Stomach (tissue), 9 donors: ENCODE data around the gene TNFRSF25. TPM values are rescaled to one million over a fixed set of nuclear protein-coding genes. Genes with fewer than 3 reads are reported as not detected.

Experiments used
- DNase-seq, 2 donors: peaks; one replicate each; pipeline versions ENCODE4 v3.0.0 to v3.0.0-alpha.2; 2013 to 2019
- H3K27ac ChIP-seq, 5 donors: fragments of 200-600 bp in 4 of 5; sonication (generic) in 4 of 5; one replicate each; pipeline ENCODE4 v1.5.1; 2013 to 2019; ENCODE audit warnings: mild to moderate bottlenecking in 1 of 5, moderate library complexity in 1 of 5
- H3K27me3 ChIP-seq, 3 donors: fragments of 200-600 bp; sonication (generic); one replicate each; pipeline ENCODE4 v1.5.1; 2017 to 2019; ENCODE audit warnings: mixed run types in 1 of 3
- H3K36me3 ChIP-seq, 4 donors: fragments of 200-600 bp; sonication (generic); 1 replicate in 3 of 4; 2 replicates in 1 of 4; pipeline ENCODE4 v1.5.1; 2016 to 2019
- H3K4me1 ChIP-seq, 4 donors: fragments of 200-600 bp; sonication (generic); one replicate each; pipeline ENCODE4 v1.5.1; 2016 to 2019
- H3K4me3 ChIP-seq, 4 donors: fragments of 200-600 bp; sonication (generic) in 3 of 4; one replicate each; pipeline ENCODE4 v1.5.1; 2016 to 2019; ENCODE audit warnings: mild to moderate bottlenecking in 1 of 4
- H3K9me3 ChIP-seq, 4 donors: fragments of 200-600 bp; sonication (generic); one replicate each; pipeline ENCODE4 v1.5.1; 2016 to 2019
- EP300 ChIP-seq: sonication (generic); formaldehyde crosslinking; IDR thresholded peaks from one replicate; pipeline ENCODE4 v1.6.1; 2017; ENCODE audit warnings: antibody characterized with exemption
- POLR2A ChIP-seq, 4 donors: fragments of 450-650 bp; IDR thresholded peaks; one replicate each; pipeline ENCODE4 v1.6.1; 2016; ENCODE audit warnings: antibody characterized with exemption in 4 of 4, control low read depth in 2 of 4, mild to moderate bottlenecking in 1 of 4, moderate library complexity in 1 of 4
- POLR2AphosphoS5 ChIP-seq, 3 donors: sonication (generic); formaldehyde crosslinking; IDR thresholded peaks; one replicate each; pipeline ENCODE4 v1.6.1; 2016; ENCODE audit warnings: antibody characterized with exemption in 3 of 3
- WGBS, 5 donors: extraction: QIAGEN DNeasy Blood & Tissue Kit in 3 of 5; methylation state at CpG; one replicate each; pipeline versions ENCODE4 v1.1.5 to v1.1.7; 2013 to 2018; 5-methylcytosine and 5-hydroxymethylcytosine counted together
- intact Hi-C: fragments of 100-400 bp; cut with DNase I; formaldehyde crosslinking; loops from one replicate; pipeline ENCODE4 v1.15.1; 2023; ENCODE audit warnings: low total_unique reads
- polyA plus RNA-seq, 3 donors: library from polyadenylated mRNA; stranded (reverse); fragments of 200-250 nt; gene quantifications; one replicate each; pipeline ENCODE4 v1.2.3, GENCODE V29; 2013
- total RNA-seq, 5 donors: library from RNA; depleted of rRNA; stranded (reverse); fragments of >200 nt; gene quantifications; one replicate each; pipeline versions ENCODE4 v1.1.0 to v1.2.3, GENCODE V29; 2014 to 2016
- TF ChIP-seq, protein P1 (sequence below), 7 experiments: fragments of 450-650 bp in 4 of 7; fragments of 200-600 bp in 3 of 7; sonication (generic) in 3 of 7; IDR thresholded peaks; one replicate each; pipeline ENCODE4 v1.5.1; 2016 to 2019; ENCODE audit warnings: antibody characterized with exemption in 7 of 7, control low read depth in 2 of 7, mild to moderate bottlenecking in 1 of 7
- donor health status: healthy with polysubstance abuse.
- donor health status: Bipolar disorder and iron deficiency.
- donor health status: healthy.

The TNFRSF25 gene
- total and polyA plus RNA-seq, 8 donors = 2.7 to 215 (median 15.2) TPM

DNA sequence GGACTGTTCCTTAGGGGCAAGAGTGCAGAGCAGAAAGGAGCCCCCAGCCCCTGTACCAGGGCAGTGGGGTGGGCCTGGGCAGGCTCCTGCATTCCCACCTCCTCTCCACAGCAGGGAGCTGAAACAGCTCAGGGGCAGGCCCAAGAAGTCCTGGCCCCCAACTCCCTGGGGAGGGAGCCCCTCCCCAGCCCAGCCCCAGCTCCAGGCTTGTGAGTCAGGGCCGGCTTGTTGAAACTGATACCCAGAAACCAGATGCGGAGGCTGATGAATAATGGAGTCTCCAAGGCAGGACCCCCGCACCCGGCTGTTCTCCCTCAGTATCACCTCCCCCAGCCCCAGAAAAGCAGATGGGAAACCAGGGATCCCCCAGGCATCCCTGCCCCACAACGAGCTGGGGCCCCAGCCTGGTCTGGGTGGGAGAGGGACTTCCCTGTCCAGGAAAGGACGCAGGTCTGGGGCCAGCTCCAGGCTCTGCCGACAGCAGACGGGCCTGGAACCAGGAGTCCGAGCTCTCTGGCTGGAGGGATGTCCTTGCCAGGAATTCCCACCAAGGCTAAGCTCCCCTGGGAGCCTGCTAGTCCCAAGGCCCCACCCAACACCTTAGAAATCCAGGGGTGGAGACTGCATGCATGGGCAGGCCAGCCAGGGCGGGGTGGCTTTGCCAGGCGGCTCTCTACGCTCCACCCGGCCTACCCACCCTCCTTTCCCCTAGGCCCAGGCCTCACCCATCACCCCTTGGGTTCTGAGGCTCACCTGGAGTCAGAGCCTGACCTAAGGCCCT is 22.8 kb upstream of the TNFRSF25 start:
- TF ChIP-seq, protein P1, sequence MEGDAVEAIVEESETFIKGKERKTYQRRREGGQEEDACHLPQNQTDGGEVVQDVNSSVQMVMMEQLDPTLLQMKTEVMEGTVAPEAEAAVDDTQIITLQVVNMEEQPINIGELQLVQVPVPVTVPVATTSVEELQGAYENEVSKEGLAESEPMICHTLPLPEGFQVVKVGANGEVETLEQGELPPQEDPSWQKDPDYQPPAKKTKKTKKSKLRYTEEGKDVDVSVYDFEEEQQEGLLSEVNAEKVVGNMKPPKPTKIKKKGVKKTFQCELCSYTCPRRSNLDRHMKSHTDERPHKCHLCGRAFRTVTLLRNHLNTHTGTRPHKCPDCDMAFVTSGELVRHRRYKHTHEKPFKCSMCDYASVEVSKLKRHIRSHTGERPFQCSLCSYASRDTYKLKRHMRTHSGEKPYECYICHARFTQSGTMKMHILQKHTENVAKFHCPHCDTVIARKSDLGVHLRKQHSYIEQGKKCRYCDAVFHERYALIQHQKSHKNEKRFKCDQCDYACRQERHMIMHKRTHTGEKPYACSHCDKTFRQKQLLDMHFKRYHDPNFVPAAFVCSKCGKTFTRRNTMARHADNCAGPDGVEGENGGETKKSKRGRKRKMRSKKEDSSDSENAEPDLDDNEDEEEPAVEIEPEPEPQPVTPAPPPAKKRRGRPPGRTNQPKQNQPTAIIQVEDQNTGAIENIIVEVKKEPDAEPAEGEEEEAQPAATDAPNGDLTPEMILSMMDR (IDR thresholded peaks at IDR 0.05) = no peak
- TF ChIP-seq EP300 (no peak), POLR2A (IDR thresholded peaks at IDR 0.05) (no peak), POLR2AphosphoS5 (IDR thresholded peaks at IDR 0.05) (no peak)
- no peak overlapping the region for H3K27ac ChIP-seq
- no peaks in the 10 kb centered on the region for H3K9me3 ChIP-seq
- peaks cover 0 to 54% (median 37%) of the 10 kb centered on the region in 3 donors for H3K27me3 ChIP-seq
- intact Hi-C loops = loop anchor here (5.0 kb wide), 1 partner anchor 159 kb away; no protein-coding TSS in a partner anchor
- 60 to 79% (median 67%) methylated on average over 8 to 13 of the region's 13 CpGs for WGBS, 5 donors
- no peak overlapping the region for H3K4me3 ChIP-seq
- H3K36me3 ChIP-seq = no peaks in the 10 kb centered on the region
- peaks cover 30 to 71% (median 54%) of the 10 kb centered on the region in 4 donors for H3K4me1 ChIP-seq
- DNase-seq = peak; percentile 44 to 76

DNA sequence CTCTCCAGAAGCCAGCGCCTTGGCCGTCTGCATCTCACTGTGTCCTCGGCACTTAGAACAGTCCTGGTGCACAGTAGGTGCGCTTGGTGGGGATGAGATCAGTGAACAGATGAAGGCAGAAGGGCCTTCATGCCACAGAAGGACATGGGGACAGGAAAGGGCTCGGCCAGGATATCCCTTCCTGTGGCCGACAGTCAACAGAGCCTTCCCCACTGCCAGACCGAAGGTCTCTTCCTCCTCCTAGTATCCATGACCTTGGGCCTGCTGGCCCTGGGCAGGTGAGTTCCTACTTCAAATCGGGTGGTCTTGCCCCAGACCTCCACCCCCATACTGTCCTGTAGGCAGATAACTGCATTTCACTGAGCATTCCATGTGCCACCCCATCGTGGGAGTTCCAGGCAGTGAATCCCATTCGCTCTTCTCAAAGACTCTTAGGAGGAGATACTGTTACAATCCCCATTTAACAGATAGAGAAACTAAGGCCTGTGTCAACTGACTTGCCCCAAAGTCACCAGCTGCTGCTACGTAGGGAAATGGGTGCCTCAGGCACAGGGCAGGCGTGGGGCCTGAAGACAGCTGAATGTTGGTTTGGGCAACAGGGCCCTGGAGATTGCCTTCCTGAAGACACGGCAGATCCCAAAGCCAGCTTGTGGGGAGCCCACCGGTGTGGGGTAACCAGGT is 22.0 kb upstream of the TNFRSF25 start:
- Histone ChIP-seq H3K4me1 (peaks cover 30 to 75% (median 54%) of the 10 kb centered on the region in 4 donors), H3K9me3 (no peaks in the 10 kb centered on the region), H3K27me3 (peaks cover 0 to 57% (median 37%) of the 10 kb centered on the region in 3 donors), H3K27ac (no peak overlapping the region), H3K36me3 (no peaks in the 10 kb centered on the region), H3K4me3 (no peak overlapping the region)
- intact Hi-C loops = loop anchor here (5.0 kb wide), 1 partner anchor 159 kb away; no protein-coding TSS in a partner anchor
- 80 to 91% (median 89%) methylated on average over 14 of the region's 14 CpGs for WGBS, 5 donors
- no peak for TF ChIP-seq EP300
- TF ChIP-seq POLR2AphosphoS5 (IDR thresholded peaks at IDR 0.05) = no peak
- no peak for TF ChIP-seq POLR2A (IDR thresholded peaks at IDR 0.05)
- DNase-seq = no peak

DNA sequence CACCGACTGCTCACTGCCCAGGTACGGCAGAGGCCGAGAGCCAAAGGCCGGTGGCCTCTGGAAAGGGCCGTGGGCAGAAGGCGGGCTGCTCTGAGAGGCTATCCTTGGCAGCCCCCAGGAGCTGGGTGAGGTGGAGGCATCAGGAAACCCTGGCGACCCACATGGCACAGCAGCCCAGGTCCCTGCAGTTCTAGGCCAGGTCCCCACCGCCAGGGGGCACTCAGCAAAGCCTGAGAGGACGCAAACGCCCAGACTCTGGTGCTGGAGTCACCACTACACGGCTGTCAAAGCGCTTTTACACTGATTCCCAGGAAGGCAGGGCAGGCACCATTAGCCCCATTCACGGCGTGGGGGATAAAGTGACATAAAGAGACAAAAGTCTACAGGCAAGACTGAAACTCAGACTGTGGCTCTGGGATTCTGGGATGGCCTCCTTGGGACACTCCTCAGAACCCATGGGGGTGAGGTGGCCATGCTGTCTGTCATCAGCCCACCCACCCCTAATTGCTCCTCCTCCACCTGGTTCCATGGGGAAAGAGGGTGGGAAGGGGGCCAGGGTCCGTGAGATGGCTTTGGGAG is 20.5 kb upstream of the TNFRSF25 start:
- Histone ChIP-seq H3K4me1 (peaks cover 28 to 70% (median 49%) of the 10 kb centered on the region in 4 donors), H3K36me3 (no peaks in the 10 kb centered on the region), H3K9me3 (no peaks in the 10 kb centered on the region), H3K4me3 (peak overlapping the region in 1 of 4 donors; percentile 34), H3K27ac (no peak overlapping the region), H3K27me3 (peaks cover 0 to 57% (median 37%) of the 10 kb centered on the region in 3 donors)
- WGBS, 5 donors = 2 to 5% (median 2%) methylated on average over 5 to 15 of the region's 15 CpGs
- intact Hi-C loops = loop anchor here (5.0 kb wide), 1 partner anchor 161 kb away; no protein-coding TSS in a partner anchor
- DNase-seq = peak; percentile 90 to 95
- TF ChIP-seq, protein P1 (IDR thresholded peaks at IDR 0.05) = peak in 5 of 7 experiments; percentile 57 to 86 (median 77)
- TF ChIP-seq POLR2AphosphoS5 (IDR thresholded peaks at IDR 0.05) (no peak), EP300 (no peak), POLR2A (IDR thresholded peaks at IDR 0.05) (no peak)

DNA sequence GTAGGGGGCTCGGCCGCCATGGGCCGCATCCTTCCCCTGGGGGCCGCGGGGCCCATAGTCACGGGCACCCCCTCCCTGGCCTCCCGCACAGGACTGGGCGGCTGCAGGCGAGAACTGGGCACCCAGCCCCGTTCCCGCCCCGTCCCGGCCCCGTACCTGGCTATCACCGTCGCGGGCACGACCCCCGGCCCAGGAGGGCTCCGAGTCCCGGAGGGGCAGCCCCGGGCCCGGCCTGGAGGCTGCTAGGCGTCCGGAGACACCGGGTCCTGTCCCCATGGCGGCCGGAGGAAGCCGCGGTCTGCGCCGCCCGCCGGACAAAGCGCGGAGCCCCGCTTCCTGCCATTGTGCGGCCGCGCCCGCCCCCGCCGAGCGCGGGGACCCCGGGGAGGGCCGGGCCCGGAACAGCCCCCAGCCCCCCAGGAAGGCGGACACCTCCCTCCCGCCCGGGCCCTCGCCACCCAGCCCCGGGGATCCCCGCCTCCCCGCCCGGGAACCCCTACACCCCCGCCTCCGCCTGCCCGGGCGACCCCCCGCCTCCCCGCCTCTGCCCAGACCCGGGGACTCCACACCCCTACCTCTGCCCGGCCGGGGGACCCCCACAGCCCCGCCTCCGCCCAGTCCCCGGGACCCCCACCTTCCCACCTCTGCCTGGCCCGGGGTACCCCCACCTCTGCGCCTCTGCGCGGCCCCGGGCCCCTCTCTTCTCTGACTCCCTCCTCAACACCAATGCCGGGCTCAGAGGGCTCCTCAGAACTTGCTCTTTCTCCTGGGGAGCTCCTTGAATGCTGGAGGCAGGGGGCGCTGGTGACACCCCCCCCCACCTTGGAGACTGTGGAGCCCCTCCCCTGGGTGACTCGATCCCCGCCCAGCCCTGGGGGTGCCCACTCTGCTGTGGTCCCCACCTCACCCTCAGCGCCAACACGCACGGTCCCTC is 19.5 kb upstream of the TNFRSF25 start:
- H3K27ac ChIP-seq = peak overlapping the region in 3 of 5 donors; percentile 3 to 64 (median 60)
- DNase-seq = peak in 1 of 2 donors; percentile 62

More for the DNA sequence above, 19.5 kb upstream of the TNFRSF25 start:
- intact Hi-C loops = loop anchor here (5.0 kb wide), 1 partner anchor 162 kb away; no protein-coding TSS in a partner anchor
- 0 to 8% (median 1%) methylated on average over 8 to 80 of the region's 80 CpGs for WGBS, 5 donors
- H3K36me3 ChIP-seq = no peaks in the 10 kb centered on the region
- peaks cover 23 to 59% (median 38%) of the 10 kb centered on the region in 4 donors for H3K4me1 ChIP-seq
- TF ChIP-seq, protein P1 (IDR thresholded peaks at IDR 0.05) = no peak
- TF ChIP-seq EP300 = no peak
- TF ChIP-seq POLR2AphosphoS5 (IDR thresholded peaks at IDR 0.05) = no peak
- no peak for TF ChIP-seq POLR2A (IDR thresholded peaks at IDR 0.05)
- H3K9me3 ChIP-seq = no peaks in the 10 kb centered on the region
- peaks cover 0 to 50% (median 33%) of the 10 kb centered on the region in 3 donors for H3K27me3 ChIP-seq
- peak overlapping the region; percentile 34 to 53 (median 42) for H3K4me3 ChIP-seq
